ENCODE results near the gene CACUL1.
A peak's percentile ranks its signal among the peaks of the same experiment; 100 is the strongest.

The CACUL1 gene

DNA sequence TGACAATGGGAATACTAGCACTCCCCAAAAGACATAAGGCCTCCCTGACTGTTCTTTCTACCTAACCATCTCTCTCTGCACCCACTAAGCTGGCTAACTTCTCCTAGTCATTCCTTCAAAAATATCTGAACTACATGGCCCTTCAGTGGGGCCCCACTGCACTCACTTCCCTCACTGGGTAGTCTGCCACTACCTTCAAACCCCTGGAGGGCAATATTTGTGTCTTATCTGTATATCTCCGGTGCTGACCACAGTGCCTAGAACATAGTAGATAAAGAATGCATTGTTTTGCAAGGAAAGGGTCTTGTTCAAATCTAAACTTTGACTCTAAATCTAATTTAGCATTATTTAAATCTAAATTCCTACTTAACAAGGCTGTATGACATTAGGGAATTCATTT, 44.3 kb downstream of the CACUL1 start:
- no peak for DNase-seq (ENCODE audit: low read depth)
- TF ChIP-seq, protein P1, sequence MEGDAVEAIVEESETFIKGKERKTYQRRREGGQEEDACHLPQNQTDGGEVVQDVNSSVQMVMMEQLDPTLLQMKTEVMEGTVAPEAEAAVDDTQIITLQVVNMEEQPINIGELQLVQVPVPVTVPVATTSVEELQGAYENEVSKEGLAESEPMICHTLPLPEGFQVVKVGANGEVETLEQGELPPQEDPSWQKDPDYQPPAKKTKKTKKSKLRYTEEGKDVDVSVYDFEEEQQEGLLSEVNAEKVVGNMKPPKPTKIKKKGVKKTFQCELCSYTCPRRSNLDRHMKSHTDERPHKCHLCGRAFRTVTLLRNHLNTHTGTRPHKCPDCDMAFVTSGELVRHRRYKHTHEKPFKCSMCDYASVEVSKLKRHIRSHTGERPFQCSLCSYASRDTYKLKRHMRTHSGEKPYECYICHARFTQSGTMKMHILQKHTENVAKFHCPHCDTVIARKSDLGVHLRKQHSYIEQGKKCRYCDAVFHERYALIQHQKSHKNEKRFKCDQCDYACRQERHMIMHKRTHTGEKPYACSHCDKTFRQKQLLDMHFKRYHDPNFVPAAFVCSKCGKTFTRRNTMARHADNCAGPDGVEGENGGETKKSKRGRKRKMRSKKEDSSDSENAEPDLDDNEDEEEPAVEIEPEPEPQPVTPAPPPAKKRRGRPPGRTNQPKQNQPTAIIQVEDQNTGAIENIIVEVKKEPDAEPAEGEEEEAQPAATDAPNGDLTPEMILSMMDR (IDR thresholded peaks at IDR 0.05; ENCODE audit: insufficient read depth, low read depth, low read length, missing control alignments) = no peak
- H3K4me3 ChIP-seq (ENCODE audit: low read depth, low read length) = no peak overlapping the region

GRCh38 chr10:118708571-118708970, 46.2 kb downstream of the CACUL1 start:
- DNase-seq (ENCODE audit: low read depth) = no peak
- TF ChIP-seq, protein P1 (IDR thresholded peaks at IDR 0.05; ENCODE audit: insufficient read depth, low read depth, low read length, missing control alignments) = no peak
- H3K4me3 ChIP-seq (ENCODE audit: low read depth, low read length) = no peak overlapping the region

GRCh38 chr10:118704711-118705110, 50.1 kb downstream of the CACUL1 start:
- TF ChIP-seq, protein P1 (IDR thresholded peaks at IDR 0.05; ENCODE audit: insufficient read depth, low read depth, low read length, missing control alignments) = no peak
- no peak for DNase-seq (ENCODE audit: low read depth)
- no peak overlapping the region for H3K4me3 ChIP-seq (ENCODE audit: low read depth, low read length)

DNA sequence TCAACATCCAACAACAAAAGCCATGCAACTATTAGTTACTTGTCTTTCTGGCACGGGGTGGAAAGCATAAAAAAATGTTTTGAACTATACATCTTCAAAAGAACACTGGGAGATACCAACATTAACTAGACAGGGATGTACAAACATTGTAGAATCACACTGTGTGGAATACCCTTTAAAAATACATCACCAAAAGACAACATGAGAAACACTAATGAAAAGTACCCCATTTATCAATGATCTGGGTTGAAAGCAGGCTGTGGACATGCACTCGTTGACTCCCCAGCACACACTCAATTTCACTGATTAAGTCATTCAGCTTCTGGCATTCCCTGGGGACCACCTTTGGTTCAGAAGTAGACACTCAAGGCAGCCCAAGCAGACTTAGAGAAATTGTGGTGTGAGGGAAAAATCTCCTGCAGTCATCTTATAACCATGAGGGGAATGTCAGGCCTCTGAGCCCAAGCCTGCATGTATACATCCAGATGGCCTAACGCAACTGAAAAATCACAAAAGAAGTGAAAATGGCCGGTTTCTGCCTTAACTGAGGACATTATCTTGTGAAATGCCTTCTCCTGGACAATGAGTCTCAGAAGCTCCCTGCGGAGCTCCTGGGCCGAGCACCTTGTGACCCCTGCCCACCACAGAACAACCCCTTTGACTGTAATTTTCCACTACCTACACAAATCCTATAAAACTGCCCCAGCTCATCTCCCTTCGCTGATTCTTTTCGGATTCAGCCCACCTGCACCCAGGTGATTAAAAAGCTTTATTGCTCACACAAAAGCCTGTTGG, 53.0 kb downstream of the CACUL1 start:
- TF ChIP-seq, protein P1 (IDR thresholded peaks at IDR 0.05; ENCODE audit: insufficient read depth, low read depth, low read length, missing control alignments) = no peak
- no peak overlapping the region for H3K4me3 ChIP-seq (ENCODE audit: low read depth, low read length)
- DNase-seq (ENCODE audit: low read depth) = peak; percentile 6

GRCh38 chr10:118698421-118698820, 56.3 kb downstream of the CACUL1 start:
- peak; percentile 80 for DNase-seq (ENCODE audit: low read depth)
- H3K4me3 ChIP-seq (ENCODE audit: low read depth, low read length) = no peak overlapping the region
- TF ChIP-seq, protein P1 (IDR thresholded peaks at IDR 0.05; ENCODE audit: insufficient read depth, low read depth, low read length, missing control alignments) = no peak

DNA sequence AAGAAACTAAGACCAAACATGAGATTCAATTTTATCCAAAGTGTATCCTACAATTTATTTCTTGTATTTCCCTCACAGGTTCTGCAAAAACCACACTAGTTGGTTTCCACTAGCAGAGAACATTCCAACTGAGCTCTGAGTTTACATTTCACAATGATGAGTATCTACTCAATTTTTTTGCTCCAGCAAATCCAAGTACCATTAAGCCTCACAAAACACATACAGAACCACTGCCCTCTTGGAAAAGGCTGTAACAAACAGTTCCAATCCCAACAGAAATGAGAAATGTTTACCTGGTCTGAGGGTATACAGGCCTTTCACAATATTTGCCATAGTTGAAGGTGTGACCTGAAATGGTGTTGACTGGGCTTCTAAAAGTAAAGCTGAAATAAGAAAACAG, 59.9 kb downstream of the CACUL1 start:
- TF ChIP-seq, protein P1 (IDR thresholded peaks at IDR 0.05; ENCODE audit: insufficient read depth, low read depth, low read length, missing control alignments) = no peak
- no peak overlapping the region for H3K4me3 ChIP-seq (ENCODE audit: low read depth, low read length)
- no peak for DNase-seq (ENCODE audit: low read depth)

DNA sequence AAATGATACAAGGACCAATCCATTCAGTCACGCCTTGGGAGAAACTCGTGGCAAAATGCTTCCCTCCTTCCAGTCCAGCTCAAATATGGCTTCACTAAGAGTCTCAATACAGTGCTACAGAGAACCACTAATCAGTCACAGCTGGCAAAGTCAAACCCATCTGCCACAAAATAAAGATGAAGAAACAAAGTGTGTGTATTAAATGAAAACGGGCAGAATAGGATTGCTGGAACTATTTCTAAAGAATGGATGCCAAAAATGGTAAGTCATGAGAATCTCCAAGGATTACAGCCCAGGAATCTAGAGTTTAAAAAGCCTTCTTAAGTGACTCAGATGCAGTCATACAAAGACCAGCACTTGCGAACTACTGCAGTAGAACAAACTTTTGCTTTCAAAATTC, 61.9 kb downstream of the CACUL1 start:
- no peak for DNase-seq (ENCODE audit: low read depth)
- H3K4me3 ChIP-seq (ENCODE audit: low read depth, low read length) = no peak overlapping the region
- TF ChIP-seq, protein P1 (IDR thresholded peaks at IDR 0.05; ENCODE audit: insufficient read depth, low read depth, low read length, missing control alignments) = no peak
